ENCODE measurements around the gene SGCD.

The SGCD gene

DNA sequence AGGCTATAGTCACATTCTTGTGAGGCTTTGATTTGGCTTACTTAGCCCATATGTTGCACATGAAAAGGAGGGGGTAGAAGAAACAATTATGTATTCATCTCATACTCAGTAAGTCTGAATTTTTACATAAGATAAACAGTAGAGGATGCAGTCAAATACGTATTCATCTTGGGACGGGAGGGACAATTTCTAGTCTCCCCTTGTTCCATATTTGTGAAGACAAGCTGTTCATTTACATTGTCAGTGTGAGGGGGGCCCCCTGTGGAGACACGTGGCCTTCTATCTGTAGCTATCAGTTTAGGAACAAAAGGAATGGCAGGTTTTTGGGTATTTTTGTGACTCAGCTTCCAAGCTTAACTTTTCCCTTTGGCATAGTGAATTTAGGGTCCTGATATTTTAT is 474.0 kb downstream of the SGCD start:
- no peak for ATAC-seq

DNA sequence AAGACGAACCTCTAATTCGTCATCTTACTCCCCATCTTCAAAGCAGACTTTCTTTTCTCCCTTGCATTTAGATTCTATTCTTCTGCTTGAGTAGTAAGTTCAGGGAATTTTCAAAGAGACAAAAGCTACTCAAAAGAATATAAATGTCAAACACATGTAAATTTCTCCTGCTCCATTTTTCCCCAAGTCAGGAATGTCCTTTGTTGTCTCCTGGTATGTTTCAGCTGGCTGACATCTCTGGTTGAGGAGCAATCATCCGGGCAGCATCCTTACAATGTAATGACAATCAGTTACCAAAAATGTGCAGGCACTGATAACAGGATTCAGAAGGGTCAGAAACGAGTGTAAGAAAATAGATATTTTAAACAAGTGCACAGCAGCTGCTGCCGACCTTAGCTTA is 475.5 kb downstream of the SGCD start:
- ATAC-seq: no peak

DNA sequence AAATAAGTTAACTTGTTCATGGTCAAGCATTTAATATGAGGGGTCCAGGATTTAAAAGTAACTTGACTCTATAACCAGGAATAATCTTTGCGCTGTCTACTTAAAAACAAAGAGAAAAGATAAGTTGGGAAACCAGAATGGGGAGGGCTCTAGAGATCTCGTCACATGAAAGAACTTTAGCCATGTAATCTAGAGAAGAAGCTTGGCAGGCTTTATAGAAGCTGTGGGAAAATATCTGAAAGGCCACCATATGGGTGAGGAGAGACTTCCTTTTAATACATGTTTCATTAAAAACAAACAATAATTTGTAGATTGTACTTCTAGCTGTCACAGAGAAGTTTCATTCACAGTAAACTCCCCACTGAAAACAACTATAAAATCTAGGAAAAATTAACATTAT is 476.4 kb downstream of the SGCD start:
- ATAC-seq: no peak

GRCh38 chr5:156812959-156813358 is 486.0 kb downstream of the SGCD start:
- no peak for ATAC-seq

- peak in 1 of 2 donors; percentile 35 for ATAC-seq
Measured at GRCh38 chr5:156815988-156816599, 489.1 kb downstream of the SGCD start.
